Breast epithelium (tissue), 3 donors: Measurements from ENCODE around the gene CADM2.

Experiments
- POLR2A ChIP-seq: fragments of 450-650 bp; IDR thresholded peaks from one replicate; pipeline ENCODE4 v1.6.1; 2016; ENCODE audit warnings: antibody characterized with exemption, mild to moderate bottlenecking, moderate library complexity
- POLR2AphosphoS5 ChIP-seq, 3 donors: sonication (generic); formaldehyde crosslinking; IDR thresholded peaks; one replicate each; pipeline ENCODE4 v1.6.1; 2017; ENCODE audit warnings: antibody characterized with exemption in 3 of 3
- TF ChIP-seq, protein P1 (sequence below), 3 donors: fragments of 450-650 bp; IDR thresholded peaks; one replicate each; pipeline ENCODE4 v1.5.1; 2016 to 2017; ENCODE audit warnings: antibody characterized with exemption in 3 of 3, mild to moderate bottlenecking in 3 of 3, moderate library complexity in 3 of 3

DNA sequence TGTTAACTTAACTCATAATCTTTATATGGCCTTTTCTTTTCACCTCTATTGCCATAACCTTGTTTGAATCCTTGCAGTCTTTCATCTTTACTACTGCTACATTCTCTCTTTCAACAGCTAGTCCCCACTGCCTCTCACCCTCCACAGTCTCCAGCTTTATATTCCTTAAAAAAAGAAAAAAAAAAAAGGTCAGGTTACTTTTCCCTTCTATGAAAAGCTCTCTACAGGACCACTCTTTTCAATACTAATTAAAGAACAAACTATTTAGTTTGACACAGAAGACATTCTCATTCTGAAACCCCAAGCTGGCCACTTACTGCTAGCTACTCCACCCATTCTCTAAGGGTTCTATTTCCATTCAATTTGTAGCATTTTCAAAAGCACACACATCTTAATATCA, 25.6 kb downstream of the CADM2 start:
- TF ChIP-seq, protein P1, sequence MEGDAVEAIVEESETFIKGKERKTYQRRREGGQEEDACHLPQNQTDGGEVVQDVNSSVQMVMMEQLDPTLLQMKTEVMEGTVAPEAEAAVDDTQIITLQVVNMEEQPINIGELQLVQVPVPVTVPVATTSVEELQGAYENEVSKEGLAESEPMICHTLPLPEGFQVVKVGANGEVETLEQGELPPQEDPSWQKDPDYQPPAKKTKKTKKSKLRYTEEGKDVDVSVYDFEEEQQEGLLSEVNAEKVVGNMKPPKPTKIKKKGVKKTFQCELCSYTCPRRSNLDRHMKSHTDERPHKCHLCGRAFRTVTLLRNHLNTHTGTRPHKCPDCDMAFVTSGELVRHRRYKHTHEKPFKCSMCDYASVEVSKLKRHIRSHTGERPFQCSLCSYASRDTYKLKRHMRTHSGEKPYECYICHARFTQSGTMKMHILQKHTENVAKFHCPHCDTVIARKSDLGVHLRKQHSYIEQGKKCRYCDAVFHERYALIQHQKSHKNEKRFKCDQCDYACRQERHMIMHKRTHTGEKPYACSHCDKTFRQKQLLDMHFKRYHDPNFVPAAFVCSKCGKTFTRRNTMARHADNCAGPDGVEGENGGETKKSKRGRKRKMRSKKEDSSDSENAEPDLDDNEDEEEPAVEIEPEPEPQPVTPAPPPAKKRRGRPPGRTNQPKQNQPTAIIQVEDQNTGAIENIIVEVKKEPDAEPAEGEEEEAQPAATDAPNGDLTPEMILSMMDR (IDR thresholded peaks at IDR 0.05), result no peak
- no peak for TF ChIP-seq POLR2AphosphoS5 (IDR thresholded peaks at IDR 0.05)
- TF ChIP-seq POLR2A, result no peak
